B cell (primary cell): ENCODE measurements around the gene FAM180B. TPM values are rescaled to one million over a fixed set of nuclear protein-coding genes. Genes with fewer than 3 reads are reported as not detected.

ENCODE experiments used
- ATAC-seq: fragments of 200-7000 bp; cut with Tn5 transposase; one replicate; pipeline ENCODE4 v1.10.0; 2021; ENCODE audit warnings: low read depth, mild to moderate bottlenecking, moderate number of reproducible peaks, moderate library complexity
- CTCF ChIA-PET: fragments of 350-600 bp; sonication (Branson Sonifier 250); formaldehyde crosslinking; loops from one replicate; lab custom pipeline; 2021; ENCODE audit warnings: antibody characterized with exemption, inconsistent platforms; lab: Charles Lee
- POLR2A ChIA-PET: fragments of 350-600 bp; sonication (Branson Sonifier 250); formaldehyde crosslinking; loops from one replicate; lab custom pipeline; 2021; ENCODE audit warnings: antibody characterized with exemption; lab: Charles Lee
- DNase-seq: peaks from one replicate; pipeline ENCODE4 v3.0.0; 2013
- H2AFZ ChIP-seq: 2 replicates; pipeline ENCODE4 v1.6.1; 2012; ENCODE audit warnings: mild to moderate bottlenecking, low read depth, low read length; ENCODE audit not compliant: insufficient read depth, poor library complexity, severe bottlenecking
- H3K27ac ChIP-seq, 2 donors: 1 replicate in 1 of 2; 2 replicates in 1 of 2; pipeline ENCODE4 v1.5.1; 2012 to 2013; ENCODE audit warnings: low read length in 2 of 2, mild to moderate bottlenecking in 2 of 2, moderate library complexity in 1 of 2
- H3K27me3 ChIP-seq, 4 experiments: fragments of 200-600 bp in 1 of 4; sonication (generic) in 1 of 4; replicated peaks in 1 of 4; 1 replicate in 2 of 4; 2 replicates in 2 of 4; pipeline versions ENCODE4 v1.6.1 to v1.7.0; 2013 to 2016; ENCODE audit warnings: low read length in 3 of 4, mild to moderate bottlenecking in 2 of 4, mixed read lengths in 1 of 4, moderate library complexity in 1 of 4; ENCODE audit not compliant: insufficient read depth in 4 of 4, control insufficient read depth in 3 of 4; ENCODE audit errors: control extremely low read depth in 1 of 4
- H3K36me3 ChIP-seq, 2 experiments: replicated peaks in 1 of 2; 1 replicate in 1 of 2; 2 replicates in 1 of 2; pipeline versions ENCODE4 v1.6.1 to v1.7.1; 2013; ENCODE audit warnings: low read length in 1 of 2; ENCODE audit not compliant: insufficient read depth in 2 of 2, control insufficient read depth in 1 of 2; ENCODE audit errors: control extremely low read depth in 1 of 2, extremely low read depth in 1 of 2
- H3K4me1 ChIP-seq, 2 donors: fragments of 200-600 bp in 1 of 2; sonication (generic) in 1 of 2; 1 replicate in 1 of 2; 2 replicates in 1 of 2; pipeline versions ENCODE4 v1.5.1 to v1.6.1; 2013 to 2017; ENCODE audit warnings: low read length in 2 of 2; ENCODE audit not compliant: control insufficient read depth in 2 of 2, insufficient read depth in 2 of 2
- H3K4me2 ChIP-seq: replicated peaks from 2 replicates; pipeline ENCODE3; 2012; ENCODE audit warnings: mild to moderate bottlenecking, low read depth, low read length; ENCODE audit not compliant: poor library complexity, severe bottlenecking
- H3K4me3 ChIP-seq, 5 experiments: fragments of 200-600 bp in 1 of 5; sonication (generic) in 1 of 5; 1 replicate in 3 of 5; 2 replicates in 2 of 5; pipeline versions ENCODE4 v1.5.1 to v1.7.0; 2011 to 2016; ENCODE audit warnings: low read length in 4 of 5, mild to moderate bottlenecking in 4 of 5, low read depth in 2 of 5, control low read depth in 1 of 5, moderate library complexity in 1 of 5; ENCODE audit not compliant: insufficient read depth in 1 of 5; ENCODE audit errors: control extremely low read depth in 1 of 5, extremely low read depth in 1 of 5
- H3K79me2 ChIP-seq: fragments of 200-600 bp; sonication (generic); one replicate; pipeline ENCODE4 v1.6.0; 2016; ENCODE audit warnings: low read length; ENCODE audit not compliant: control insufficient read depth, insufficient read depth
- H3K9ac ChIP-seq: fragments of 200-600 bp; sonication (generic); 2 replicates; pipeline ENCODE4 v1.6.1; 2017; ENCODE audit warnings: mild to moderate bottlenecking, low read length, moderate library complexity
- H3K9me3 ChIP-seq, 3 donors: one replicate each; pipeline versions ENCODE4 v1.6.1 to v1.7.1; 2013; ENCODE audit warnings: low read length in 2 of 3; ENCODE audit not compliant: control insufficient read depth in 2 of 3, insufficient read depth in 1 of 3; ENCODE audit errors: control extremely low read depth in 1 of 3
- H4K20me1 ChIP-seq: 2 replicates; pipeline ENCODE4 v1.6.0; 2012; ENCODE audit warnings: mild to moderate bottlenecking, low read length; ENCODE audit not compliant: insufficient read depth, control insufficient read depth, poor library complexity, severe bottlenecking
- H3K27ac Mint-ChIP-seq: one replicate; pipeline ENCODE4 v1.8.0; 2021; ENCODE audit warnings: mixed read lengths
- H3K27me3 Mint-ChIP-seq: one replicate; pipeline ENCODE4 v1.8.0; 2021; ENCODE audit warnings: mixed read lengths
- H3K4me1 Mint-ChIP-seq: one replicate; pipeline ENCODE4 v1.8.0; 2021; ENCODE audit warnings: mixed read lengths
- H3K4me3 Mint-ChIP-seq: one replicate; pipeline ENCODE4 v1.8.0; 2021; ENCODE audit warnings: mixed read lengths
- H3K9me3 Mint-ChIP-seq: one replicate; pipeline ENCODE4 v1.8.0; 2022; ENCODE audit warnings: mixed read lengths; ENCODE audit not compliant: insufficient read depth
- EZH2 ChIP-seq: IDR thresholded peaks from 2 replicates; pipeline ENCODE4 v1.6.1; 2012; ENCODE audit warnings: borderline replicate concordance, low read depth, mild to moderate bottlenecking, moderate library complexity, low read length; ENCODE audit not compliant: insufficient read depth, poor library complexity, severe bottlenecking
- WGBS: methylation state at CpG from one replicate; pipeline ENCODE4 v1.1.5; 2013; ENCODE audit warnings: missing lambda C conversion rate; ENCODE audit not compliant: insufficient coverage; 5-methylcytosine and 5-hydroxymethylcytosine counted together
- intact Hi-C: fragments of 100-400 bp; cut with micrococcal nuclease; formaldehyde crosslinking; loops from one replicate; pipeline ENCODE4 v1.10.0; 2022
- polyA plus RNA-seq: library from polyadenylated mRNA; depleted of rRNA; stranded (reverse); fragments of >200 nt; gene quantifications from 2 replicates; pipeline ENCODE4 v1.2.3, GENCODE V29; 2012
- total RNA-seq, 2 donors: library from RNA; stranded (reverse); fragments of 120-200 nt in 1 of 2; gene quantifications; 1 replicate in 1 of 2; 2 replicates in 1 of 2; pipeline versions ENCODE4 v1.2.3 to v1.2.4, GENCODE V29; 2013 to 2022
- TF ChIP-seq, protein P1 (sequence below): fragments of 200-600 bp; IDR thresholded peaks from one replicate; pipeline ENCODE4 v1.8.0; 2022; ENCODE audit warnings: antibody characterized with exemption, mild to moderate bottlenecking

FAM180B gene
- total and polyA plus RNA-seq, 2 donors (not counting 1 experiment from before 2014, with no cell fraction given), result 0.06 to 0.20 TPM

DNA sequence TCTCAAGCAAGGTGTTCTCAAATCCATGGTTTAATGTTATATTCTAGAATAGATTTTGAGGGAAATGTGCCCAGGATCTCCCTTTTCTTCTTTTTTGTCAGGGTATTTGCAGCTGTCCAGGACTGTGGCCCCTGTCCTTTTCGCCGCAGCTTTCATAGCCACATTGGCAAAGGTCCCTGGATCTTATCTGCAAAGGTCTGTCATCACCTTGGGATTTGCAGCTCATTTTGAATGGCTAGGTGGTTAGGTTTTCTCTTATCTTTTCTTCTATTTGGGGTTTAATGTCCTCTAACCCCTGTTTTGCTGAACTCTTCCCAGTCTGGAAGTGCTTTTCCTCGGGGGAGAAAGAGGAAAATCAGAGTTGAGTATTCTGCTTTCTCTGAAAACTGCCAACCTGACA is 19.4 kb downstream of the FAM180B start:
- no peak for ATAC-seq
- CTCF ChIA-PET, result no interaction called here
- H3K9me3 Mint-ChIP-seq, result no peaks in the 10 kb centered on the region

DNA sequence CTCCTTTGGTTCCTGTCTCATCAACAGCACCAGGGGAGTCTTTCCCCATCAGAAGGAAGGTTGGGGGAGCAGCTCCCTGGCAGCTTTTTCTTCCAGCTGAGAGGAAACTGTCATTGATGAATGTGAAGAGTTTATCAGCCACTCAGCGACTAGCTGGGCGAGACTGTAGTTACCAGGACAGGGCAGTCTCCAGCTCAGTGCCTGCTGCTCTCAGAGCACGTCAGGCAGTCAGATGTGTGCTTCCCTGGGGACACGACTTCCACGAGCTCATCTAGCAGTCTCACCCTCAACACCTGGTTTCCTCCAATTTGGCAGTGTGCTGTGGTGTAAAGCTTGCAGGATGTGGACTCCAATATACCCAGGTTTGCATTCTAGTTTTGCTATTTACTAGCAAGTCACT is 20.3 kb downstream of the FAM180B start:
- no peak for DNase-seq
- Histone ChIP-seq H3K9me3 (no peaks in the 10 kb centered on the region), H3K9ac (no peak overlapping the region), H3K36me3 (peaks cover 0 to 4% of the 10 kb centered on the region in 2 experiments), H3K4me3 (no peak overlapping the region), H3K27ac (no peak overlapping the region), H2AFZ (no peak overlapping the region), H3K79me2 (no peaks in the 10 kb centered on the region), H3K27me3 (no peaks in the 10 kb centered on the region), H3K4me2 (no peak overlapping the region), H4K20me1 (no peaks in the 10 kb centered on the region), H3K4me1 (peaks cover 8 to 12% of the 10 kb centered on the region in 2 donors)
- 50% methylated on average over 4 of the region's 5 CpGs for WGBS
- POLR2A ChIA-PET, result no interaction called here
- intact Hi-C loops, result no loop called here
- Mint-ChIP-seq H3K9me3 (no peaks in the 10 kb centered on the region), H3K27ac (no peak overlapping the region), H3K4me1 (peaks cover 12% of the 10 kb centered on the region), H3K27me3 (no peaks in the 10 kb centered on the region), H3K4me3 (no peak overlapping the region)
- CTCF ChIA-PET, result no interaction called here
- TF ChIP-seq, protein P1, sequence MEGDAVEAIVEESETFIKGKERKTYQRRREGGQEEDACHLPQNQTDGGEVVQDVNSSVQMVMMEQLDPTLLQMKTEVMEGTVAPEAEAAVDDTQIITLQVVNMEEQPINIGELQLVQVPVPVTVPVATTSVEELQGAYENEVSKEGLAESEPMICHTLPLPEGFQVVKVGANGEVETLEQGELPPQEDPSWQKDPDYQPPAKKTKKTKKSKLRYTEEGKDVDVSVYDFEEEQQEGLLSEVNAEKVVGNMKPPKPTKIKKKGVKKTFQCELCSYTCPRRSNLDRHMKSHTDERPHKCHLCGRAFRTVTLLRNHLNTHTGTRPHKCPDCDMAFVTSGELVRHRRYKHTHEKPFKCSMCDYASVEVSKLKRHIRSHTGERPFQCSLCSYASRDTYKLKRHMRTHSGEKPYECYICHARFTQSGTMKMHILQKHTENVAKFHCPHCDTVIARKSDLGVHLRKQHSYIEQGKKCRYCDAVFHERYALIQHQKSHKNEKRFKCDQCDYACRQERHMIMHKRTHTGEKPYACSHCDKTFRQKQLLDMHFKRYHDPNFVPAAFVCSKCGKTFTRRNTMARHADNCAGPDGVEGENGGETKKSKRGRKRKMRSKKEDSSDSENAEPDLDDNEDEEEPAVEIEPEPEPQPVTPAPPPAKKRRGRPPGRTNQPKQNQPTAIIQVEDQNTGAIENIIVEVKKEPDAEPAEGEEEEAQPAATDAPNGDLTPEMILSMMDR, result no peak
- no peak for TF ChIP-seq EZH2
- no peak for ATAC-seq

More for the DNA sequence above, 19.4 kb downstream of the FAM180B start:
- intact Hi-C loops, result no loop called here
- TF ChIP-seq, protein P1, result no peak
- no peak for TF ChIP-seq EZH2
- no peak overlapping the region for H3K4me2 ChIP-seq
- Mint-ChIP-seq H3K4me1 (peaks cover 4% of the 10 kb centered on the region), H3K4me3 (no peak overlapping the region), H3K27ac (no peak overlapping the region), H3K27me3 (no peaks in the 10 kb centered on the region)
- POLR2A ChIA-PET, result no interaction called here
- DNase-seq, result no peak
- H3K36me3 ChIP-seq, result peaks cover 0 to 4% of the 10 kb centered on the region in 2 experiments
- H3K4me1 ChIP-seq, result peaks cover under 1 to 4% of the 10 kb centered on the region in 2 donors
- no peak overlapping the region for H3K27ac ChIP-seq
- H3K9ac ChIP-seq, result no peak overlapping the region
- no peaks in the 10 kb centered on the region for H3K9me3 ChIP-seq
- H2AFZ ChIP-seq, result no peak overlapping the region
- H4K20me1 ChIP-seq, result no peaks in the 10 kb centered on the region
- no peaks in the 10 kb centered on the region for H3K79me2 ChIP-seq
- H3K27me3 ChIP-seq, result no peaks in the 10 kb centered on the region
- H3K4me3 ChIP-seq, result no peak overlapping the region
- WGBS, result no CpG with 5 or more reads among the region's 3 CpGs
